ENCODE results near the gene CDKAL1.

The CDKAL1 gene

GRCh38 chr6:21214738-21215448, 680.6 kb downstream of the CDKAL1 start:
- Histone ChIP-seq H3K9me3 (ENCODE audit: insufficient read depth, low read depth, low read length) (no peaks in the 10 kb centered on the region), H3K9ac (ENCODE audit: low read depth, low read length, poor library complexity, severe bottlenecking) (no peak overlapping the region), H3K36me3 (ENCODE audit: insufficient read depth, low read length) (no peaks in the 10 kb centered on the region; the same call in 1 of the 2 replicates), H4K20me1 (ENCODE audit: insufficient read depth, low read length, poor library complexity, severe bottlenecking) (no peaks in the 10 kb centered on the region), H3K9me2 (replicated peaks; ENCODE audit: low read depth, low read length) (no peaks in the 10 kb centered on the region), H3K4me1 (ENCODE audit: insufficient read depth, low read length, poor library complexity, severe bottlenecking) (no peaks in the 10 kb centered on the region), H3K4me3 (ENCODE audit: low read length, poor library complexity, severe bottlenecking) (no peak overlapping the region), H3K79me2 (ENCODE audit: insufficient read depth, low read length) (no peaks in the 10 kb centered on the region), H3K4me2 (ENCODE audit: low read depth, low read length, poor library complexity, severe bottlenecking) (no peak overlapping the region), H3K27me3 (ENCODE audit: insufficient read depth, low read length, poor library complexity, severe bottlenecking) (no peaks in the 10 kb centered on the region), H2AFZ (ENCODE audit: low read length) (no peak overlapping the region), H3F3A (ENCODE audit: low read depth) (no peaks in the 10 kb centered on the region)
- TF ChIP-seq EZH2phosphoT487 (IDR thresholded peaks at IDR 0.05; ENCODE audit: borderline replicate concordance) (no peak), CTCF (conservative IDR thresholded peaks at IDR 0.05; ENCODE audit: low read length) (no peak)

- H3K4me1 ChIP-seq (ENCODE audit: insufficient read depth, low read length, poor library complexity, severe bottlenecking), result no peaks in the 10 kb centered on the region
- no peaks in the 10 kb centered on the region for H3K9me3 ChIP-seq (ENCODE audit: insufficient read depth, low read depth, low read length)
- no peak overlapping the region for H3K9ac ChIP-seq (ENCODE audit: low read depth, low read length, poor library complexity, severe bottlenecking)
- no peaks in the 10 kb centered on the region for H4K20me1 ChIP-seq (ENCODE audit: insufficient read depth, low read length, poor library complexity, severe bottlenecking)
- no peaks in the 10 kb centered on the region for H3K36me3 ChIP-seq (ENCODE audit: insufficient read depth, low read length)
- H2AFZ ChIP-seq (ENCODE audit: low read length), result no peak overlapping the region
- H3K9me2 ChIP-seq (replicated peaks; ENCODE audit: low read depth, low read length), result no peaks in the 10 kb centered on the region
- H3K4me3 ChIP-seq (ENCODE audit: low read length, poor library complexity, severe bottlenecking), result no peak overlapping the region
- no peaks in the 10 kb centered on the region for H3K27me3 ChIP-seq (ENCODE audit: insufficient read depth, low read length, poor library complexity, severe bottlenecking)
- TF ChIP-seq EZH2phosphoT487 (IDR thresholded peaks at IDR 0.05; ENCODE audit: borderline replicate concordance), result no peak
- no peak for TF ChIP-seq CTCF (conservative IDR thresholded peaks at IDR 0.05; ENCODE audit: low read length)
- H3K4me2 ChIP-seq (ENCODE audit: low read depth, low read length, poor library complexity, severe bottlenecking), result no peak overlapping the region
- no peaks in the 10 kb centered on the region for H3K79me2 ChIP-seq (ENCODE audit: insufficient read depth, low read length)
- H3F3A ChIP-seq (ENCODE audit: low read depth), result no peaks in the 10 kb centered on the region
Observed at GRCh38 chr6:21219241-21219640, 685.0 kb downstream of the CDKAL1 start.

DNA sequence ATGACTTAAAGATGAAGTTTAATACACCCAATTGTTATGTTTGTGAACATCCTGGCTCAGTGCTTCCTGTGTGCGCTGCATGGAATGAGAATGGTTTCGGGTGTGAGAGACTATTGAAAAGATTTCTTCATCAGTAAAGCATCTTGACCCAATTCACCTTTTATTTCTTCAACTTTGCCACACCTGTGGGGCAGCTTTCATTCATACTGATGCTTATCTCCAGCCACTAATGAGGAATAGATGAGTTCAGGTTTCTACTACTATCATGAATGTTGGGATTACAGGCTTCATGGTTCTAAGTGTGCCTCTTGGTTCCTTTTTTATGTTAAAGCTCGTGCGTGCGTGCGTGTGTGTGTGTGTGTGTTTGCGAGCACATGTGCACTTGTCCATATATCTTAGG, 685.6 kb downstream of the CDKAL1 start:
- Histone ChIP-seq H3K9ac (ENCODE audit: low read depth, low read length, poor library complexity, severe bottlenecking) (no peak overlapping the region), H3K9me3 (ENCODE audit: insufficient read depth, low read depth, low read length) (no peaks in the 10 kb centered on the region), H3K79me2 (ENCODE audit: insufficient read depth, low read length) (no peaks in the 10 kb centered on the region), H3K9me2 (replicated peaks; ENCODE audit: low read depth, low read length) (no peaks in the 10 kb centered on the region), H3K4me1 (ENCODE audit: insufficient read depth, low read length, poor library complexity, severe bottlenecking) (no peaks in the 10 kb centered on the region), H3K27me3 (ENCODE audit: insufficient read depth, low read length, poor library complexity, severe bottlenecking) (no peaks in the 10 kb centered on the region), H3F3A (ENCODE audit: low read depth) (no peaks in the 10 kb centered on the region), H2AFZ (ENCODE audit: low read length) (no peak overlapping the region), H3K36me3 (ENCODE audit: insufficient read depth, low read length) (no peaks in the 10 kb centered on the region), H3K4me3 (ENCODE audit: low read length, poor library complexity, severe bottlenecking) (no peak overlapping the region), H3K4me2 (ENCODE audit: low read depth, low read length, poor library complexity, severe bottlenecking) (no peak overlapping the region), H4K20me1 (ENCODE audit: insufficient read depth, low read length, poor library complexity, severe bottlenecking) (no peaks in the 10 kb centered on the region)
- TF ChIP-seq EZH2phosphoT487 (IDR thresholded peaks at IDR 0.05; ENCODE audit: borderline replicate concordance) (no peak), CTCF (conservative IDR thresholded peaks at IDR 0.05; ENCODE audit: low read length) (no peak)
